Stimulated activated CD4-positive, alpha-beta T cell treated with anti-CD3 and anti-CD28 coated beads, Interleukin-12 subunit alpha, Interleukin-12 subunit beta, amount 100 ng/mL, for 48 hours (primary cell): Measurements from ENCODE around the gene GPX3.

Experiments
- DNase-seq, 3 donors: peaks; one replicate each; pipeline ENCODE4 v3.0.0-alpha.2; 2020; ENCODE audit warnings: low read depth in 2 of 3, low spot score in 1 of 3

Gene GPX3

GRCh38 chr5:151076616-151077015 is 56.2 kb downstream of the GPX3 start:
- no peak for DNase-seq

- no peak for DNase-seq
Observed at GRCh38 chr5:151077419-151077818, 57.0 kb downstream of the GPX3 start.

GRCh38 chr5:151077967-151078366 is 57.6 kb downstream of the GPX3 start:
- DNase-seq = no peak
